K562 (cell line): ENCODE data around the gene FZD1. TPM values are rescaled to one million over a fixed set of nuclear protein-coding genes. Genes with fewer than 3 reads are reported as not detected.
A peak's percentile ranks its signal among the peaks of the same experiment; 100 is the strongest.

Source experiments
- ATAC-seq: fragments of 200-7000 bp; cut with Tn5 transposase; 3 replicates; pipeline ENCODE4 v1.9.1; 2020; ENCODE audit warnings: moderate library complexity
- BruUV-seq: library from RNA; stranded (reverse); fragments of 400-500 nt; replicated peaks from 2 replicates; lab custom pipeline; 2021; lab: Mats Ljungman, UMichigan
- CTCF ChIA-PET: fragments of 300-600 bp; formaldehyde crosslinking; extraction: SDS; loops from one replicate; lab custom pipeline; 2021; ENCODE audit warnings: low intra/inter-chr PET ratio; lab: Yijun Ruan, JAX
- POLR2A ChIA-PET: fragments of 300-600, 350-650 bp; sonication (Branson Sonifier 250); formaldehyde crosslinking; extraction: SDS; loops from one replicate; lab custom pipeline; 2021; ENCODE audit warnings: antibody characterized with exemption, inconsistent platforms; lab: Yijun Ruan, JAX
- DNase-seq, 4 experiments: peaks; one replicate each; pipeline versions ENCODE4 v3.0.0 to v3.0.0-alpha.2; 2011 to 2018; ENCODE audit warnings: low spot score in 3 of 4, mixed read lengths in 3 of 4; ENCODE audit errors: extremely low read depth in 1 of 4
- FAIRE-seq: peaks from 2 replicates; lab custom pipeline; 2011; peaks lifted over from hg19 to GRCh38; lab: Jason Lieb, UNC
- H2AFZ ChIP-seq: 2 replicates; pipeline ENCODE4 v1.6.0; 2011; ENCODE audit warnings: low read depth, low read length, control low read depth, inconsistent platforms
- H3K27ac ChIP-seq: fragments of 200-600 bp; 3 replicates; pipeline ENCODE4 v1.8.0; 2011; ENCODE audit warnings: low read depth, mild to moderate bottlenecking, control low read depth, inconsistent platforms, low read length, moderate library complexity, mixed read lengths; ENCODE audit errors: extremely low read depth
- H3K27me3 ChIP-seq, 2 experiments: fragments of 300-600 bp in 1 of 2; 2 replicates in 1 of 2; 3 replicates in 1 of 2; pipeline versions ENCODE4 v1.6.0 to v1.8.0; 2011; ENCODE audit warnings: inconsistent platforms in 2 of 2, low read length in 2 of 2, mild to moderate bottlenecking in 1 of 2, mixed read lengths in 1 of 2, moderate library complexity in 1 of 2; ENCODE audit not compliant: control insufficient read depth in 2 of 2, insufficient read depth in 2 of 2
- H3K36me3 ChIP-seq: fragments of 300-600 bp; 3 replicates; pipeline ENCODE4 v1.8.0; 2011; ENCODE audit warnings: mild to moderate bottlenecking, low read length, inconsistent platforms; ENCODE audit not compliant: control insufficient read depth, insufficient read depth
- H3K4me1 ChIP-seq, 2 experiments: fragments of 200-600 bp in 1 of 2; replicated peaks in 1 of 2; 2 replicates in 1 of 2; 3 replicates in 1 of 2; pipeline versions ENCODE4 v1.5.1 to v1.8.0; 2011; ENCODE audit warnings: inconsistent platforms in 2 of 2, low read length in 2 of 2, mild to moderate bottlenecking in 1 of 2, mixed read lengths in 1 of 2, moderate library complexity in 1 of 2; ENCODE audit not compliant: control insufficient read depth in 2 of 2, insufficient read depth in 2 of 2
- H3K4me2 ChIP-seq: 2 replicates; pipeline ENCODE4 v1.6.1; 2011; ENCODE audit warnings: low read length, control low read depth, inconsistent platforms, mixed read lengths; ENCODE audit not compliant: insufficient read depth
- H3K4me3 ChIP-seq: fragments of 200-600 bp; sonication (generic), shearing (Covaris generic); 2 replicates; pipeline ENCODE4 v1.5.1; 2016; ENCODE audit warnings: control low read depth, inconsistent platforms
- H3K79me2 ChIP-seq: fragments of 200-600 bp; 3 replicates; pipeline ENCODE4 v1.8.0; 2011; ENCODE audit warnings: low read length, inconsistent platforms; ENCODE audit not compliant: control insufficient read depth, insufficient read depth
- H3K9ac ChIP-seq, 2 experiments: 2 replicates each; pipeline versions ENCODE4 v1.6.0 to v1.6.1; 2011; ENCODE audit warnings: low read depth in 2 of 2, low read length in 2 of 2, control low read depth in 1 of 2, inconsistent platforms in 1 of 2, mild to moderate bottlenecking in 1 of 2, mixed read lengths in 1 of 2; ENCODE audit not compliant: insufficient read depth in 1 of 2
- H3K9me1 ChIP-seq: one replicate; pipeline ENCODE4 v1.6.0; 2011; ENCODE audit warnings: inconsistent platforms, mild to moderate bottlenecking, low read length, moderate library complexity; ENCODE audit not compliant: control insufficient read depth, insufficient read depth
- H3K9me3 ChIP-seq: replicated peaks from 2 replicates; pipeline ENCODE4 v1.5.1; 2011; ENCODE audit warnings: low read depth, low read length, inconsistent platforms; ENCODE audit not compliant: control insufficient read depth, insufficient read depth
- H4K20me1 ChIP-seq: replicated peaks from 2 replicates; pipeline ENCODE4 v1.6.1; 2011; ENCODE audit warnings: low read length, inconsistent platforms, mixed read lengths; ENCODE audit not compliant: control insufficient read depth, insufficient read depth
- CEBPG ChIP-seq, 3 experiments: fragments of 200-800 bp in 1 of 3; sonication (Bioruptor generic) in 1 of 3; sonication (generic) in 1 of 3; formaldehyde crosslinking in 1 of 3; IDR thresholded peaks in 2 of 3; conservative IDR thresholded peaks in 1 of 3; 2 replicates each; pipeline versions ENCODE4 v1.6.1 to v1.8.0; 2016 to 2022; ENCODE audit warnings: missing compliant biosample characterization in 2 of 3, missing genetic modification characterization in 2 of 3, mild to moderate bottlenecking in 1 of 3, missing genetic modification reagents in 1 of 3
- KAT8 ChIP-seq: fragments of 450-650 bp; IDR thresholded peaks from 2 replicates; pipeline ENCODE4 v1.6.1; 2016; ENCODE audit warnings: low read depth, mild to moderate bottlenecking
- LEF1 ChIP-seq: fragments of 450-650 bp; IDR thresholded peaks from 2 replicates; pipeline ENCODE4 v1.6.1; 2016; ENCODE audit warnings: mild to moderate bottlenecking
- PBX2 ChIP-seq, 2 experiments: IDR thresholded peaks in 1 of 2; conservative IDR thresholded peaks in 1 of 2; 2 replicates each; pipeline ENCODE4 v1.6.1; 2016; ENCODE audit warnings: low read depth in 2 of 2, mild to moderate bottlenecking in 1 of 2, missing compliant biosample characterization in 1 of 2, missing genetic modification characterization in 1 of 2, moderate library complexity in 1 of 2
- RBM25 ChIP-seq: fragments of 200-400 bp; formaldehyde crosslinking; IDR thresholded peaks from 2 replicates; pipeline ENCODE4 v1.6.1; 2018; ENCODE audit warnings: low read length, low read depth, moderate library complexity; ENCODE audit not compliant: severe bottlenecking
- TAF9B ChIP-seq: fragments of 450-650 bp; IDR thresholded peaks from 2 replicates; pipeline ENCODE4 v1.6.1; 2018; ENCODE audit warnings: mild to moderate bottlenecking; ENCODE audit not compliant: partially characterized antibody
- ZNF3 ChIP-seq: fragments of 250-450 bp; sonication (Bioruptor Pico); IDR thresholded peaks from 2 replicates; pipeline ENCODE4 v1.5.0; 2021; ENCODE audit warnings: mild to moderate bottlenecking, moderate library complexity
- WGBS: fragments of 100-300 bp; shearing (Covaris generic); methylation state at CpG from one replicate; pipeline ENCODE4 v1.1.6; 2016; ENCODE audit warnings: low coverage, mixed read lengths; ENCODE audit not compliant: insufficient coverage; ENCODE audit errors: missing lambda C conversion rate; 5-methylcytosine and 5-hydroxymethylcytosine counted together
- in situ Hi-C: fragments of 300-500 bp; cut with MboI; formaldehyde crosslinking; loops from 4 replicates; pipeline ENCODE4 v1.15.0; 2018; ENCODE audit warnings: inconsistent platforms, mixed read lengths
- intact Hi-C: fragments of 100-400 bp; cut with micrococcal nuclease; formaldehyde crosslinking; loops from 2 replicates; pipeline ENCODE4 v1.14.2; 2022
- polyA plus RNA-seq, 8 experiments: library from polyadenylated mRNA; depleted of rRNA in 4 of 8; stranded (reverse) in 5 of 8; unstranded in 3 of 8; fragments of >200 nt; fragmentation: Nextera tagmentation in 2 of 8; fragmentation: Illumina TruSeq in 1 of 8; extraction: Ambion mirVana in 2 of 8; extraction: Trizol in 1 of 8; gene quantifications; 2 replicates each; pipeline versions ENCODE4 v1.2.1 to v1.2.3, GENCODE V29; 2011 to 2014; ENCODE audit warnings: inconsistent platforms in 1 of 8, missing spikeins in 1 of 8
- total RNA-seq, 7 experiments: library from RNA; depleted of rRNA in 6 of 7; stranded (reverse); fragments of >200 nt in 6 of 7; fragmentation: Illumina TruSeq in 2 of 7; extraction: Trizol in 2 of 7; gene quantifications; 2 replicates each; pipeline versions ENCODE4 v1.2.1 to v1.2.3, GENCODE V29; 2011 to 2021; ENCODE audit warnings: low replicate concordance in 1 of 7

The FZD1 gene
- total and polyA plus RNA-seq, 9 of the 15 experiments (the other 6 are each of a cell fraction or from before 2014, with no cell fraction given): 0.25 to 5.1 (median 1.8) TPM

DNA sequence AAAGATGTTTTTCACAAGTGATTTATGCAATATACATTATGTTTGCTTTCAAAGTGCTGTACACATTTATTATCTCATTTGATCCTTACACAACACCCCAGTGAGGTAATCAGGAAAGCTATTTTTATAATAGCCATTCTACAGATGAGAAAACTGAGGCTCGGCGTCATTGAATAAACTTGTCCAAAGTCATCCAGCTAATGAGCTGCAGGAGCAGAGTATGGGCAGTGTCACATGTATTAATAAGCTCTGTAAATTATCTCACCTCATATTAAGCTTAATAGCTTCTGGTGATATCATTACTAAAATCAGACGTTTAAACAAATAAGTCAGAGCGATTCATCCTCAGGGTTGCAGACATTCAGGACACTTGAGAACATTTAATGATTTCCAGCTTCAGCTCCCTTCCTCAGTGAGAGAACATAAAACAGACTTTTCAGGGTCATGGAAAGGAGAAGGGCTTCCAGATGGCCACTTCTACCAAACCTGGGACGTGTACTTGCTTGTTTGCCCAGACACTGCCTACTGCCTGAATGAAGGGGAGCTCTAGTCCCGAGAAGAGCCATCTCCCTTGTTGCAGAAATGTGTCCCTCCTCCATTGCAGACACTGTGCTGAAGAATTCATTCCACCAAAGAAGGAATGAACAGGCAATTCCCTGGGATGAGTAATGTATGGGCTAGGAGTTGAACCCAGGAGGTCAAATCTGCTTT lies 20.5 kb upstream of the FZD1 start:
- 6% methylated on average over 6 of the region's 6 CpGs for WGBS
- Histone ChIP-seq H3K4me2 (no peak overlapping the region), H3K27ac (no peak overlapping the region), H3K27me3 (peaks cover 7% of the 10 kb centered on the region in 2 experiments), H3K79me2 (no peaks in the 10 kb centered on the region), H3K36me3 (no peaks in the 10 kb centered on the region), H4K20me1 (no peaks in the 10 kb centered on the region), H3K9me1 (no peaks in the 10 kb centered on the region), H3K4me3 (no peak overlapping the region), H2AFZ (no peak overlapping the region), H3K9ac (no peak overlapping the region), H3K4me1 (no peaks in the 10 kb centered on the region), H3K9me3 (no peaks in the 10 kb centered on the region)
- TF ChIP-seq LEF1: no peak
- TF ChIP-seq RBM25: peak; percentile 82
- FAIRE-seq: no peak
- ChIA-PET POLR2A (interaction anchor here (1.0 kb wide), 1 partner anchor 19 kb away, joined by 3 read pairs; no protein-coding TSS in a partner anchor), CTCF (no interaction called here)
- BruUV-seq: no TSS peak
- intact Hi-C loops: no loop called here
- no peak for ATAC-seq
- in situ Hi-C loops: no loop called here
- DNase-seq: no peak

- no peaks in the 10 kb centered on the region for H3K9me1 ChIP-seq
- DNase-seq: peak in 2 of 4 experiments; percentile 22 to 38
- H3K4me2 ChIP-seq: no peak overlapping the region
- no peaks in the 10 kb centered on the region for H3K79me2 ChIP-seq
- intact Hi-C loops: no loop called here
- H3K27me3 ChIP-seq: peaks cover 3 to 9% of the 10 kb centered on the region in 2 experiments; a peak in 4 of 5 replicates
- no peaks in the 10 kb centered on the region for H3K36me3 ChIP-seq
- H3K9ac ChIP-seq: no peak overlapping the region
- no TSS peak for BruUV-seq
- no peak overlapping the region for H3K27ac ChIP-seq
- H4K20me1 ChIP-seq: no peaks in the 10 kb centered on the region
- no peak overlapping the region for H3K4me3 ChIP-seq
- ChIA-PET POLR2A (interaction anchor here (1.8 kb wide), 1 partner anchor 14 kb away, joined by 5 read pairs; no protein-coding TSS in a partner anchor), CTCF (no interaction called here)
- in situ Hi-C loops: no loop called here
- no peak for FAIRE-seq
- H3K4me1 ChIP-seq: no peaks in the 10 kb centered on the region
- H2AFZ ChIP-seq: no peak overlapping the region
- H3K9me3 ChIP-seq: no peaks in the 10 kb centered on the region
- ATAC-seq: peak; percentile 80
- no peak for TF ChIP-seq KAT8
- no peak for TF ChIP-seq ZNF3
- no peak for TF ChIP-seq PBX2 (CRISPR knock-in tag; IDR thresholded peaks at IDR 0.05; ENCODE audit: low read depth)
- TF ChIP-seq PBX2 (tag; conservative IDR thresholded peaks at IDR 0.05; ENCODE audit: low read depth): peak; percentile 68
- TF ChIP-seq TAF9B: no peak
- no peak for TF ChIP-seq CEBPG (CRISPR knock-in tag; IDR thresholded peaks at IDR 0.05)
- no peak for TF ChIP-seq CEBPG (tag; conservative IDR thresholded peaks at IDR 0.05 in 1 of 2, IDR thresholded peaks at IDR 0.05 in 1 of 2)
Measured at GRCh38 chr7:91247500-91247899, 16.7 kb upstream of the FZD1 start.
